ELF-1 (cell line): ENCODE results near the gene DNTT.

Experiments
- DNase-seq: peaks from one replicate; pipeline ENCODE4 v3.0.0-alpha.2; 2016; ENCODE audit warnings: low read depth, low spot score

Gene DNTT

GRCh38 chr10:96304230-96304629, at the start of gene DNTT:
Gene DNTT, plus strand, starts transcription at chr10:96304434. Its CDS starts 64 bp downstream, at chr10:96304498.
- DNase-seq: no peak

- DNase-seq: peak; percentile 17
These were observed 49.3 kb upstream of the DNTT start for GRCh38 chr10:96254976-96255375.

GRCh38 chr10:96255549-96256333, 48.5 kb upstream of the DNTT start:
- DNase-seq: peak; percentile 10

- DNase-seq: no peak
These were observed 46.3 kb upstream of the DNTT start for GRCh38 chr10:96257944-96258343.

- no peak for DNase-seq
These were observed 45.1 kb upstream of the DNTT start for GRCh38 chr10:96259150-96259549.

GRCh38 chr10:96260014-96260413, 44.2 kb upstream of the DNTT start:
- no peak for DNase-seq

- DNase-seq: no peak
These were observed 43.1 kb upstream of the DNTT start for GRCh38 chr10:96261132-96261531.

GRCh38 chr10:96261930-96262329, 42.3 kb upstream of the DNTT start:
- no peak for DNase-seq

- DNase-seq: no peak
These were observed 41.1 kb upstream of the DNTT start for GRCh38 chr10:96263176-96263575.

DNA sequence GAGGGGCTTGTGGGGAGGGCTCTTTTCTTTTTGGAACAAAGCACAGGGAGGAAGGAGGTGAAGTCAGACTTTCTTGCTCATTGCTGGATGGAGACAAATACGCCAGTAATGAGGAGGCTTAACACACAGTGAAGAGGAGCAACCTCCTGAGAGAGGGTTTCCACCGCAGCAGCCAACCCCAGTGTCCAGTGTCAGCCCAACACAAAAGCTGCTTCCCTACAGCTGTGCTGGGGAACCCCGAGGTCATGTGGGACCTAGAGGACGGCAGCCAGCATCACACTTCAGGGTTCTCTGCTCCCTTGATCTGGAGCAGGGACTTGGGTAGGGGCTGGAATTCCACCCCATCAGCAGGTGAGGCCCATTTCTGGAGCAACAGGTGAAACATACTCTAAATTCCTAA, 40.6 kb upstream of the DNTT start:
- DNase-seq: no peak

GRCh38 chr10:96264938-96265337, 39.3 kb upstream of the DNTT start:
- no peak for DNase-seq

- no peak for DNase-seq
These were observed 38.0 kb upstream of the DNTT start for GRCh38 chr10:96266118-96266770.

DNA sequence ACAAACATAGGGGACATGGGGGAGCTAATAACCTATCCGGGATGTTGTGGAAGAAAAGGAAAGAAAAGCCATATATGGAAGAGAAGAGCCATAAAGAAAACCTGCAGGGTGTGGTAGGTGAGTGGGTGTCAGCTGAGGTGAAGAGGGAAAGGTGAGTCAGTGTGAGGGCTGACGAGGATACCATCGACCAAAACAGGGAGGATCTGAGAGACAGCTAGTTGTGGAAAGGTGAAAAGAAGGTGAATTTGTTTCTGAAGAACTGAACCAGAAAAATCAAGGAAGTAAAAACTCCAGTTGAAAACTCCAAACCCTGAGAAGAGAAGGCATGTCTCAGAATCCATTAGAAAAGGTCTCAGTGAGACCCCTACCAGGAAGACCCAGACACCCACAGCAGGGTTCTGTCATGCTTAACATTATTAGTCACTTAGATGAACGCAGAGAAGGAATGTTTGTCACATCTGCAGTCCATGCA, 37.0 kb upstream of the DNTT start:
- no peak for DNase-seq

DNA sequence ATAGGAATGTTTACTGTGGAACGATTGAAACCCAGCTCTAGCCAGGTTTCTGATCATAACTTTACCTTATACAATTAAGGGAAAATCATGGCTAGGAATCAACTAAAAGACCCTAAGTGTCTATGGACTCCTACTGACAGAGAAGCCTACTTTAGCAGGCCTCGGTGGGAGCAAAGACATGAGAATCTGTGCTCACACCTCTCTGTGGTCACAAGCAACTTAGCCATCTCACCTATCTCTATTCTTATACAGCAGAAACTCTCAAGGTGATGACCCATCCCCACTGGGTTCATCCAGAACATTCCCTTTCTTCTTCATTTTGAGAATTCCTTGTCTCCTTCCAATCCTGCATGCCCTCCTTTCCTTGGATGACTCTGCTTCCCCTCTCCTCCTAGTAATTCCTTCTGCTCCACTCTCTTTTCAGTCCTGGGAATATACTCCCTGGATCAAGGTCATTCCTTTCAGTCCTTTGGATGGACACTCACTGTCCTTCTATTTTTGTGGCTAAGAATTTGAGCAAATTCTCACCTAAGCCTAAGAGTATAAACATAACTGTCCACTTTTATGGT, 35.8 kb upstream of the DNTT start:
- no peak for DNase-seq

GRCh38 chr10:96269438-96270300, 34.6 kb upstream of the DNTT start:
- no peak for DNase-seq

- DNase-seq: no peak
These were observed 33.7 kb upstream of the DNTT start for GRCh38 chr10:96270571-96270970.

- DNase-seq: no peak
These were observed 33.0 kb upstream of the DNTT start, which contains the start of gene BLNK for GRCh38 chr10:96271016-96271815. Gene BLNK, minus strand, starts transcription at chr10:96271569. Its CDS starts 171 bp downstream, at chr10:96271398.

DNA sequence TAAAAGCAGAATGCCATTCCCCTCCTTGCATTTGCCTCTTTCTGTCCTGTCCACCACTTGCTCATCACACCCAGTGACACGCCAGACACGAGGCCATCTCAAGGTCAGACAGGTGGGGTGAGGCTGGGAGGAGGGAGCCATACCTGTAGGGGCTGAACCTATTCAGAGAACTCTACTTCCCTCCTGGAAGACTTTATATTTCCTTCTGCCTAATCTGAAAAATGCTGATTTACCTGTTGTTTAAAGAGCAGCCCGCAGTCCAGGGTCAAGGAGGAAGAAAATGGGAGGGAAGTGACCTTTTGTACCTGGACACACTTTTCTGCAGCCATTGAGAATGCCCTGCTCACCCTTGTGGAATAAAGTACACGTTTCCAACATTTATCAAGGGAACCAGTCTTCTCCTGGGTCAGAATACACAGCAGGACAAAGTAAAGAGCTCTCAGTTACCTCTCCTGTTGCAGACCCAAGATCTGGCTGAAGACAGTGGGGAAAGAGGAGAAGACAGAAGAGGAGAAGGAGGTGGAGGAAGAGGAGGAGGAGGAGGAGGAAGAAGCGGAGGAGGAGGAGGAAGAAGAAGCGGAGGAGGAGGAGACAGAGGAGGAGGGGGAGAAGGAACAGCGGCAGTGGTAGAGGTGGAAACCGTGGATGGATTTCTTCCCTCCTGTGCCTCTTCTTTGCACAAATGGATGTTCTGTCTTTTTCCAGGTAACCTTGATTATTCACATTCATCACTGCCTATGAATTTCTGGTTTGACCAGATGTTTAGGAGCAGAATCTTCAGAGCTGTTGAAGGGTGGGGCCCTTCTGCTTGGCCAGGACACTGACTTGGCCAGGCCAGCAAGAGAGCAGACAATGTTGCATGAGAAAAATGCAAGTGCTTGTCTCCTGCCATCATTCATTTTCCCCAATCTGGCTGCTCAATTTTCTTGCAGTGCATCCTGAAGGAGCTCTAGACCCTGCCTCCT, 31.6 kb upstream of the DNTT start:
- DNase-seq: no peak

GRCh38 chr10:96275685-96276418, 28.4 kb upstream of the DNTT start:
- no peak for DNase-seq
